ENCODE measurements around the gene ACOX1.

GRCh38 chr17:75892556-75893224 lies 86.3 kb downstream of the ACOX1 start:
- no peak for TF ChIP-seq SIN3A (IDR thresholded peaks at IDR 0.05; ENCODE audit: low read depth)
- no peak for TF ChIP-seq ATF3 (IDR thresholded peaks at IDR 0.05)
- TF ChIP-seq CTCF (IDR thresholded peaks at IDR 0.05 in 2 of 3, conservative IDR thresholded peaks at IDR 0.05 in 1 of 3; ENCODE audit: borderline replicate concordance in 1 of 3, insufficient read depth in 1 of 3, low read depth in 2 of 3, low read length in 2 of 3) = no peak
- no peak for TF ChIP-seq JUND (IDR thresholded peaks at IDR 0.05)
- TF ChIP-seq POLR2AphosphoS5 (IDR thresholded peaks at IDR 0.05; ENCODE audit: low read depth, low read length) = no peak
- TF ChIP-seq CEBPB (IDR thresholded peaks at IDR 0.05; ENCODE audit: low read depth) = no peak
- no peak for TF ChIP-seq SRF (IDR thresholded peaks at IDR 0.05; ENCODE audit: low read depth)
- no peak for TF ChIP-seq EZH2phosphoT487 (IDR thresholded peaks at IDR 0.05; ENCODE audit: borderline replicate concordance)
- TF ChIP-seq SP1 (IDR thresholded peaks at IDR 0.05; ENCODE audit: low read depth) = no peak
- no peak for TF ChIP-seq EGR1 (IDR thresholded peaks at IDR 0.05; ENCODE audit: low read depth)
- no peak for TF ChIP-seq EZH2 (IDR thresholded peaks at IDR 0.05)
- no peak for TF ChIP-seq POLR2A (IDR thresholded peaks at IDR 0.05; ENCODE audit: borderline replicate concordance, extremely low read depth, insufficient read depth, insufficient read length)
- no peak for TF ChIP-seq CBX3 (IDR thresholded peaks at IDR 0.05; ENCODE audit: low read depth)
- no peak for TF ChIP-seq REST (IDR thresholded peaks at IDR 0.05; ENCODE audit: low read depth)

Data from HCT116 (cell line).